GM12872 (cell line): Measurements from ENCODE around the gene TDRD15.

Source experiments
- CTCF ChIP-seq: IDR thresholded peaks from 3 replicates; pipeline ENCODE4 v1.5.1; 2011; ENCODE audit warnings: low read depth, mild to moderate bottlenecking, low read length, moderate library complexity; ENCODE audit not compliant: insufficient read depth

The TDRD15 gene

GRCh38 chr2:21111012-21111411, 12.8 kb upstream of the TDRD15 start:
- no peak for TF ChIP-seq CTCF

GRCh38 chr2:21117688-21118087, 6.1 kb upstream of the TDRD15 start:
- no peak for TF ChIP-seq CTCF

GRCh38 chr2:21118302-21118920, 5.4 kb upstream of the TDRD15 start:
- peak; percentile 36; the same call in 1 of the 3 replicates for TF ChIP-seq CTCF

- no peak for TF ChIP-seq CTCF
Measured at GRCh38 chr2:21131861-21132260, 8.1 kb downstream of the TDRD15 start.

- TF ChIP-seq CTCF = no peak
Measured at GRCh38 chr2:21135585-21135984, 11.8 kb downstream of the TDRD15 start.

- TF ChIP-seq CTCF = no peak
Measured at GRCh38 chr2:21142149-21142548, 18.4 kb downstream of the TDRD15 start.

GRCh38 chr2:21146638-21147037, 22.9 kb downstream of the TDRD15 start:
- TF ChIP-seq CTCF = no peak
